H1 (cell line): ENCODE measurements around the gene EGFLAM. TPM values are rescaled to one million over a fixed set of nuclear protein-coding genes. Genes with fewer than 3 reads are reported as not detected.

ENCODE experiments used
- CBX8 ChIP-seq: fragments of 300-800, 300-1000 bp; sonication (generic); IDR thresholded peaks from 2 replicates; pipeline ENCODE4 v1.7.1; 2016; ENCODE audit warnings: low read depth, low read length, borderline replicate concordance
- CHD7 ChIP-seq: fragments of 300-600 bp; sonication (generic); IDR thresholded peaks from 2 replicates; pipeline ENCODE4 v1.7.1; 2012; ENCODE audit warnings: low read length, moderate library complexity, mild to moderate bottlenecking, inconsistent platforms; ENCODE audit not compliant: insufficient replicate concordance
- JUN ChIP-seq: IDR thresholded peaks from 2 replicates; pipeline ENCODE4 v1.6.1; 2011; ENCODE audit warnings: low read depth, mild to moderate bottlenecking, improper control_type of control experiment, low read length
- JUND ChIP-seq: IDR thresholded peaks from 2 replicates; pipeline ENCODE4 v1.6.1; 2011; ENCODE audit warnings: mild to moderate bottlenecking, improper control_type of control experiment, low read length
- KDM4A ChIP-seq: IDR thresholded peaks from one replicate; pipeline ENCODE4 v1.7.1; 2012; ENCODE audit warnings: low read depth, mild to moderate bottlenecking, moderate library complexity, low read length, inconsistent platforms; ENCODE audit not compliant: severe bottlenecking
- RAD21 ChIP-seq, 2 experiments: IDR thresholded peaks in 1 of 2; conservative IDR thresholded peaks in 1 of 2; 2 replicates each; pipeline ENCODE4 v1.6.1; 2011; ENCODE audit warnings: low read depth in 2 of 2, low read length in 2 of 2, improper control_type of control experiment in 1 of 2, inconsistent platforms in 1 of 2, mild to moderate bottlenecking in 1 of 2, moderate library complexity in 1 of 2
- SAP30 ChIP-seq: fragments of 300-600 bp; sonication (generic); IDR thresholded peaks from 2 replicates; pipeline ENCODE4 v1.7.1; 2012; ENCODE audit warnings: low read length, moderate library complexity, mild to moderate bottlenecking, inconsistent platforms; ENCODE audit not compliant: insufficient read depth, insufficient replicate concordance
- SIN3A ChIP-seq, 2 experiments: IDR thresholded peaks in 1 of 2; conservative IDR thresholded peaks in 1 of 2; 2 replicates each; pipeline ENCODE4 v1.6.1; 2011 to 2012; ENCODE audit warnings: low read length in 2 of 2, improper control_type of control experiment in 1 of 2, low read depth in 1 of 2, mild to moderate bottlenecking in 1 of 2
- YY1 ChIP-seq: IDR thresholded peaks from 2 replicates; pipeline ENCODE4 v1.6.1; 2011; ENCODE audit warnings: low read depth, mild to moderate bottlenecking, low read length
- polyA plus RNA-seq, 7 experiments: library from polyadenylated mRNA; depleted of rRNA in 3 of 7; stranded (reverse) in 5 of 7; unstranded in 2 of 7; fragments of >200 nt in 5 of 7; fragments of 200-250 nt in 2 of 7; gene quantifications; 1 replicate in 5 of 7; 2 replicates in 1 of 7; 4 replicates in 1 of 7; pipeline versions ENCODE4 v1.2.1 to v1.2.3, GENCODE V29; 2011 to 2013; ENCODE audit warnings: missing spikeins in 2 of 7, mixed read lengths in 2 of 7
- total RNA-seq: library from RNA; stranded (reverse); fragmentation: NEBNext Ultra II Directional; extraction: Animal tissue kit (Norgen Biotek cat#: 25700); gene quantifications from 2 replicates; pipeline ENCODE4 v1.2.1, GENCODE V29; 2021

Gene EGFLAM
- total and polyA plus RNA-seq, 2 of the 8 experiments (the other 6 are each of a cell fraction or from before 2014, with no cell fraction given) = 0.20 to 0.24 TPM

GRCh38 chr5:38420691-38421390 lies 162.5 kb downstream of the EGFLAM start (continued):
- TF ChIP-seq CHD7 (no peak), CBX8 (no peak), KDM4A (no peak), JUN (no peak), SAP30 (no peak), SIN3A (conservative IDR thresholded peaks at IDR 0.05 in 1 of 2, IDR thresholded peaks at IDR 0.05 in 1 of 2; ENCODE audit: low read depth in 1 of 2, low read length in 2 of 2) (no peak), RAD21 (IDR thresholded peaks at IDR 0.05 in 1 of 2, conservative IDR thresholded peaks at IDR 0.05 in 1 of 2; ENCODE audit: low read depth in 2 of 2, low read length in 2 of 2) (peak; percentile 68 to 74), YY1 (peak; percentile 40; the same call in 1 of the 2 replicates), JUND (no peak)
